ENCODE results near the gene THSD8. TPM values are rescaled to one million over a fixed set of nuclear protein-coding genes. Genes with fewer than 3 reads are reported as not detected.

THSD8 gene
- total and polyA plus RNA-seq, 2 of the 8 experiments (the other 6 are each of a cell fraction or from before 2014, with no cell fraction given), result 8.2 to 42.3 TPM

GRCh38 chr19:12754465-12755196, 47.2 kb upstream of the THSD8 start (continued):
- TF ChIP-seq SUZ12 (IDR thresholded peaks at IDR 0.05; ENCODE audit: low read length) (no peak), RNF2 (IDR thresholded peaks at IDR 0.05; ENCODE audit: borderline replicate concordance, low read depth, low read length, missing control alignments, poor library complexity, severe bottlenecking) (no peak)

Data from H1 (cell line).